CD4-positive, alpha-beta T cell treated with Interleukin-6 for 4 hours (primary cell): Measurements from ENCODE around the gene MYO3B.

Experiments
- DNase-seq: peaks from one replicate; pipeline ENCODE4 v3.0.0-alpha.2; 2020; ENCODE audit warnings: mixed read lengths

Gene MYO3B

DNA sequence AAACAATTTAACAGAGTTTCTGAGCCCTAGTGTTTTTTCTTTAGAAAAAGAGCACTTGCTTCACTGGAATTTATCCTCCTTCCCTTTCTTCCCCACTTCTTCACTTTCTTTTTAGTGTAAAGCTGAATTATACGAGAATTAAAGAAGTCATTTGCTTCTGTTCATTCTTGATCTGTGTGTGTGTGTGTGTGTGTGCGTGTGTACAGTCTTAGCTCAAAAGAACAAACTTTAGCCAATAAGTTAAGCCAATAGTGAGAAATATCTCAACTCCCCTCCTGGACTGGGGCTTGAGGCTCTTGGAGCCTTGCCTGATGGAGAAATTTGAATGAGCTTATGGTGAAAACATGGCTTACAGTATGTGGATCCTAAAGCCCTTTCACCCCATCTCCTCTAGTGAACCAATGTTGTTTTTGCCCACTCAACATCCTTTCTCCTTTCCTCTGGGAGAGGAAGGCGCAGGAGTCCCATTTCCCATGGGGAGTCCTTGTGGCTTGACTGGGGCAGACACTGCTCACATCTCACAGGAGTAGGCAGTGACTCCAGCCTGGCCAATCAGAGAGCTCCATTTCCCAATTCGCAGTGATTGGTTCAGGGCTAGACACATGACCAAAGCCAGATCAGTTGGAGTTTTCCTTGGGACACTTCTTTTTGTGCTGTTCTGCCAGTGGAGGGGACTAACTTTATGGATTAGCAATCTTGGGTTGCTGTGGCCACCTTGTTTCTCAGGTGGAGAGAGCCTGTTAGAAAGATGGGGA is 16.3 kb upstream of the MYO3B start:
- no peak for DNase-seq

- DNase-seq: no peak
Measured at GRCh38 chr2:170162271-170162632, 15.7 kb upstream of the MYO3B start.

GRCh38 chr2:170163411-170164065 is 14.4 kb upstream of the MYO3B start:
- no peak for DNase-seq

DNA sequence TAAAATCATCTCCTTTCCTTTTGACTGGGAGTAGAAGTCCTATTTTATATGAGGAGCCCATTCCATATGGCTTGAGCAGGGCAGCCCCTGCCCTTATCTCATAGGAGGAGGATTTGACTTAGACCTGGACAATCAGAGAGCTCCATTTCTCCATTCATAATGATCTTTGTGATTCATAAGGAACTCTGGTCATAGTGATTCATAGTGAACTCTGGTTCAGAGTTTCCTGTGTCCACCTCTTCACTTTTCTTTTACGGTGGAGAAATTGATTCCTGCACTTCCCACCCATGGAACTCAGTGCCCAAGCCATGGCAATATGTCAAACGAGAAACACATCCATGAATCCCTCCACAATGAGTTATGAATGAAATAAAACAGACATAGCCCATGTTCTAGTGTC is 12.8 kb upstream of the MYO3B start:
- DNase-seq: no peak

DNA sequence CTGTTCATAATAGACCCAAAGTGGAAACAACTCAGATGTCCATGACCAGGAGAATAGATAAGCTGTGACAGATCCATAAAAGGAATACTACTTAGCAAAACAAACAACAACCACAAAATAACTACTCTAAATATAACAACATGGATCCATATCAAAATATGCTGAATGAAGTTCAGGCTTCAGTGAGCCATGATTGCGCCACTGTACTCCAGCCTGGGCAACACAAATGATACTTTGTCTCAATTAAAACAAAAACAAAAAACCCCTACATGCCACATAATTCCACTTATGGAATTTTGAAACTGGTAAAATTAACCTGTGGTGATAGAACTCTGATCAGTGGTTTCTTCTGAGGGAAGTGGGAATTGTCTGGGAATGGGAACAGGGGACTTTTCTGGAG is 11.2 kb upstream of the MYO3B start:
- DNase-seq: no peak

DNA sequence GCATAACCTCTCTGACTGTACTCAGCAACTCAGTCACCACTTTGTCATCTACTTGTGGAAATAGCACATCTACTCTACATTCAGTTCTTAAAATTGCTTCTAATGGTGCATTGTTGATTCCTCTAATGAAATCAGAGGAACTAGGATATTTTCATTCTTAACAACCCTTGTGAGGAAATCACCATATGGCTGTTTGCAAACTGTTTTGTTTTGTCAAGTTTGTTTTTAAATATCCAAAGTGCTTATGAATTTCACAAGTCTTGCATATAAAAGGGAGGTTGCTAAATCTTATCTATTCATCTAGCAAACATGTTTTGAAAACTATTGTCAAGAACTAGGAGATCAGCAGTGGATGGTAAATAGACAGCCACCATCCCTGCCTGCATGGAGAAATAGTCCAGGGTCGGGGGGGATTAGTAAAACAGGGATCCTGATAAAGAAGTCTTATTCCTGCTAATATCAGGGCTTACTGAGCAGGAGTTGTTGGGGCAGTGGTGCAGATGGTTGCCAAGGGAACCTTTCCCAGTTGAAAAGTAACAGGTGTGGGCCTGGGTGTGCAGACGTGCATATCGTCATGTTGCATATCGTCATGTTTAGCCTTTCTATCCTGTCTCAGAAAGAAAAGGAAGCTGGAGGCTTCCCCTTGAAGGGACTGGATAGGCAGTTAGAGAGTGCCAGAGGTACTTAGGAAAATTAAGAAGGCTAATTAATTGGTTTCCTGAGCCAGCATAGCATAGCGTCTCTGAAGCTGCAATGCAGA is 7.5 kb upstream of the MYO3B start:
- no peak for DNase-seq

GRCh38 chr2:170176212-170176611 is 1.7 kb upstream of the MYO3B start:
- no peak for DNase-seq

GRCh38 chr2:170180031-170180566 is 2.2 kb downstream of the MYO3B start:
- no peak for DNase-seq

DNA sequence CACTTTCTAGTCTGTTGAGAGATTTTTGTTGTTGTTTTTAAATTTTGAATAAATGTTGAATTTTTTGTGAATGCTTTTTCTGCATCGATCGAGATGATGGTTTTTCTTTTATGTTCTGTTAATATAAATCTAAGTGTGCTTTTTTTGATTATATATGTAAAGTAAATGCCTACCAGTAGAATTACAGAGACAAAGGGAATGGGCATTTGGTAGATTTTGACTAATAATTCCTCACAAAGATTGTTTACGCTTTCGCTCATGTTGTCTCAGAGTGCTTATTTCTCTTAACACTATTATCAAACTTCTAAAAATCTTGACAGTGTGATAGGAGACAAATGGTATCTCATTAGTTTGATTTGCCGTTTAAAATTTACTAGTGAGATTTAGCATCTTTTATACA is 3.7 kb downstream of the MYO3B start:
- DNase-seq: no peak

- DNase-seq: no peak
Measured at GRCh38 chr2:170185319-170185718, 7.4 kb downstream of the MYO3B start.

GRCh38 chr2:170189757-170190156 is 11.8 kb downstream of the MYO3B start:
- DNase-seq: no peak

- DNase-seq: no peak
Measured at GRCh38 chr2:170190172-170190571, 12.2 kb downstream of the MYO3B start.

GRCh38 chr2:170191166-170191866 is 13.4 kb downstream of the MYO3B start:
- DNase-seq: no peak

DNA sequence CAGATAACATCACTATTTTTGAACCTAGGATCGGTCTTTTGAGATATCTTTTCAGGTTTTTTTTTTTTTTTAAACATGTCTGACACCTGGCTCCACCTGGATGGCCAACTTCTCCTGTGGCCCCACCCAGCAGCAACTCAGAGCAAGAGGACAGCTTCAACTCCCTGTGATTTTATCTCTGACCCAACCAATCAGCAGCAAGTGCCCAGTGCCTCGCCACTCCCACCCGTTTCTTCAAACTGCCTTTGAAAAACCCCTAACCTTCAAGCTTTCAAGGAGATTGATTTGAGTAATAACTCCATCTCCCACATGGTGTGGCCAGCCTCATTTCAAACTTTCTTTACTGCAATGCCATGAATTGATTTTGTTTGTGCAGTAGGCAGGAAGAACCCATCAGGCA is 19.0 kb downstream of the MYO3B start:
- no peak for DNase-seq

DNA sequence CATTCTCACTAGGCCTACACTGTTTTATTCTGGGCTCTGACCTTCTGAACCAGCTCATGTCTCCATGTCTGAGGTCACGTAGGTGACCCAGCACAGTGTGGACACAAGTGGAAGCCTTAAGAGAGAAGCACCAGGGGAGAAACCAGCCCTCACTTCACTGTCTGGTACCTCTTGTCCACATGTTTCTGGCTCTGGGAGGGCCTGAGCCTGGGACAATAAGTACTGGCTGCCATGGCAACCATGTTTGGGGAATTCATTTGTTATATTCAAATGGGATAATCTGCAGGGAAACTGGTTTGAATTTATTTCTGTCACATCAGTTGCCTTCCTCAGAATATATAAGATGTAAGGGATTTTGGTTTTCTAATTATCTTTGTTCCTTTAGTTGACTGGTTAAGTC is 23.3 kb downstream of the MYO3B start:
- DNase-seq: no peak

GRCh38 chr2:170201734-170202393 is 23.9 kb downstream of the MYO3B start:
- DNase-seq: no peak

DNA sequence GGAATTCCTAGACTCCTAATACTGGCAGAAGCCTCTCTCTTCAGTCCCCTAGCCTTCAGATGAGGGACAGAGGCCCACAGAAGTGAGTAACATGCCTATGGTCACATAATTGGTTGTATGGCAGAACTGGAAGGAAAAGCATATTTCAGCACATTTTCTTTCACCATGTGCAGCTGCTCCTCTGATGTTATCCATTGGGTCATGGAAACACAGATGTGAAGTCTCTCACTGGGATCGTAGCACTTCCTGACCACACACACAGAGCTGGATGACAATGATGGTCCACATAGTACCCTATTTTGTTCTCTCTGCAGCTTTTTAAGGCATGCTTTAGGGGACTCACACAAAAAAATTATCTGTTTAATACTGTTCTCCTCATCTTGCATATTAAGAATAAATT is 24.5 kb downstream of the MYO3B start:
- no peak for DNase-seq

- no peak for DNase-seq
Measured at GRCh38 chr2:170204298-170204951, 26.5 kb downstream of the MYO3B start.

- DNase-seq: no peak
Measured at GRCh38 chr2:170206246-170206645, 28.3 kb downstream of the MYO3B start.

DNA sequence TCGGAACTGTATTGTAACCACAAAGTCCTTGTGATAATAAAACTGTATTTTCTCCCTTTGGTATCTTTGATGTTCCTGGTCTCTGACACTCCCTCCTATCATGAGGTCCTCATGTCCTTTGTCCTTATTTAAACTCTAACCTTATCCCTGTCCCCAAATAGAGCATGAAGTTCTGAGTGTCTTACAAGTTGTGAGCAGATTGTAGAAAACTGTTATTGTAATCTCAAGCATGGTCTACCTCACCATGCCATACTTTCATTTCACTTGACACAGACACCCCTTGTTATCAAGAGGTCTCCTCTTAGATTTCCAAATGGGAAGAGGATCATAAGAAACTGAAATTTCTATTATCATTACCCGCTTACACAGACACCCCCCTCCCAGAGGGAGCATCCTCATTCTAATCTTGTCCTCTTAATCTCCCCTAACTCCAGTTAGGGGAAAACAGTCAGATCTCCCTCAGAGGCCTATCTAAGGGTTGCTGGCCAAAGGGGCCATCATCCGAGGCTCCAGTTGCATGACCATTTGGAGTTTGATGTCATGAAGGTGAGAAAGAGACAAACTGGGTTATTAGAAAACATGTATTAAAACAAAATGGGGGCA is 29.0 kb downstream of the MYO3B start:
- DNase-seq: no peak

DNA sequence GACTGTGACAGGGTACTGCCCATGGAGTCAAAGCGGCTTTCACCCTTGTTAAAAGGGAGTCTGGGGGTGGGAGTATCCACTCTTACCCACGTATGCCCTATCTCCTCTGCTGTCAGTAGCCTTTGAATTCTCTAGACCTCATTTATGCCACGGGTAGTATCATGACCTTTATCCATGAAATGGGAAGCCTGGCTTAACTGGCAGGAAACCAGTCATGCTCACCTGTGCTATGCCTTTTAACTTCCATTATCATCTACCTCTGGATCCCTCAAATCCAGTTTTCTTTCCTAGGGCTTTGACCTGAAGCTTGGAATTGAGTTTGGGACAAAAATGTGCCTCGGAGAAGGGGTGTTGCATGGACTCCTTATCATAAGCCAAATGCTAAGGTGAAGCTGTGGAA is 30.0 kb downstream of the MYO3B start:
- DNase-seq: no peak

- no peak for DNase-seq
Measured at GRCh38 chr2:170208967-170209366, 31.0 kb downstream of the MYO3B start.
